ENCODE measurements around the gene VPREB3. TPM values are rescaled to one million over a fixed set of nuclear protein-coding genes. Genes with fewer than 3 reads are reported as not detected.

Gene VPREB3
- total RNA-seq, 1 experiment from 2014 or later: not detected

DNA sequence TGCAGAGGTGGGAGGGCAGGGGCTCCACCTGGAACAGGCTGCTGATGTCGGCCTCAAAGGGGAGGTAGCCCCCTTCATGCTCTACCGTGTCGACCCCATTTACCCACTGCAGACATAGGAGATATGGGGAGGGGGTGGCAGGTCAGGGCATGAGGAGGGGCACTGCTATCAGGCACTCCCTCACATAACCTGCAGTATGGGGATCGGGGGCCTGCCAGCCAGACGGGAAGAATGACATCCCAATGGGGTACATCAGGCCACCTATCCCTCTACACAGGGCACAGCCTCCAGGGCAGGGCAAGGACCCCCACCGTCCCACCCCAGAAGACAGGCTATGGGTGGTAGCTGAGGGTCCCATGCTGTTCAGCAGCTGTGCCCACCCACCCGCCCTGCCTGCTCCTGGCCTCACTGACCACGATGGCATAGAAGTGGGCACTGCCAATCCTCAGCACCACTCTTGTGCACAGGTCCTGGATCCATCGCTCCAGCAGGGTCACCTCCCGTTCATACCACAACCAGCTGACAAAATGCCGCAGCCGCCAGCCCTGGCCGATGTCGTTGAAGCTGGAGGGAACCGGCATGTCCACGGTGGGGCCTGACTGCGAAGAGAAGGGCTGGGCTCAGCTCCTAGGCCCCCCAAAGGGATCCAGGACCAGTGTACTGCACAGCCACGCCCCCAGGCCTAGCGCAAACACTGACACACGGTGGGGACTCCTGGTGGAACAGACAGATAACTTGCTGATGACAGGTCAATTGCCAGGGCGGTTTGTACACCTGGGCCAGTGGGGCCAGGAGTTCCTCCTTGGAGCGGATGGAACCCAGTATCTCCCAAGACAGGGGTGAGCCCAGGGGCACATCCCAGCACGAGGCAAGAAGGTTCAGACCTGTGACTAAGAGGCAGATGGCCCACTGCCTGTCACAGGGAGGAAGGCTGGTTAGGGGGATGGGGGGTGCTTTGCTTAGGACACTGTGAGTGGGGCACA is 39.3 kb downstream of the VPREB3 start:
- POLR2A ChIA-PET: interaction anchor here (0.5 kb wide), 1 partner anchor 171 kb away, joined by 3 read pairs; no protein-coding TSS in a partner anchor
- H3K36me3 ChIP-seq (ENCODE audit: control insufficient read depth, insufficient read depth, low read length): peaks cover 2% of the 10 kb centered on the region
- TF ChIP-seq SIN3A (IDR thresholded peaks at IDR 0.05; ENCODE audit: borderline replicate concordance, insufficient read depth, low read depth, low read length) (no peak), POLR2AphosphoS5 (IDR thresholded peaks at IDR 0.05; ENCODE audit: low read depth, low read length) (no peak), TCF7L2 (IDR thresholded peaks at IDR 0.05; ENCODE audit: low read depth, low read length) (no peak)
- TF ChIP-seq, protein P1, sequence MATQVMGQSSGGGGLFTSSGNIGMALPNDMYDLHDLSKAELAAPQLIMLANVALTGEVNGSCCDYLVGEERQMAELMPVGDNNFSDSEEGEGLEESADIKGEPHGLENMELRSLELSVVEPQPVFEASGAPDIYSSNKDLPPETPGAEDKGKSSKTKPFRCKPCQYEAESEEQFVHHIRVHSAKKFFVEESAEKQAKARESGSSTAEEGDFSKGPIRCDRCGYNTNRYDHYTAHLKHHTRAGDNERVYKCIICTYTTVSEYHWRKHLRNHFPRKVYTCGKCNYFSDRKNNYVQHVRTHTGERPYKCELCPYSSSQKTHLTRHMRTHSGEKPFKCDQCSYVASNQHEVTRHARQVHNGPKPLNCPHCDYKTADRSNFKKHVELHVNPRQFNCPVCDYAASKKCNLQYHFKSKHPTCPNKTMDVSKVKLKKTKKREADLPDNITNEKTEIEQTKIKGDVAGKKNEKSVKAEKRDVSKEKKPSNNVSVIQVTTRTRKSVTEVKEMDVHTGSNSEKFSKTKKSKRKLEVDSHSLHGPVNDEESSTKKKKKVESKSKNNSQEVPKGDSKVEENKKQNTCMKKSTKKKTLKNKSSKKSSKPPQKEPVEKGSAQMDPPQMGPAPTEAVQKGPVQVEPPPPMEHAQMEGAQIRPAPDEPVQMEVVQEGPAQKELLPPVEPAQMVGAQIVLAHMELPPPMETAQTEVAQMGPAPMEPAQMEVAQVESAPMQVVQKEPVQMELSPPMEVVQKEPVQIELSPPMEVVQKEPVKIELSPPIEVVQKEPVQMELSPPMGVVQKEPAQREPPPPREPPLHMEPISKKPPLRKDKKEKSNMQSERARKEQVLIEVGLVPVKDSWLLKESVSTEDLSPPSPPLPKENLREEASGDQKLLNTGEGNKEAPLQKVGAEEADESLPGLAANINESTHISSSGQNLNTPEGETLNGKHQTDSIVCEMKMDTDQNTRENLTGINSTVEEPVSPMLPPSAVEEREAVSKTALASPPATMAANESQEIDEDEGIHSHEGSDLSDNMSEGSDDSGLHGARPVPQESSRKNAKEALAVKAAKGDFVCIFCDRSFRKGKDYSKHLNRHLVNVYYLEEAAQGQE (IDR thresholded peaks at IDR 0.05; ENCODE audit: insufficient read depth in 1 of 2, low read depth in 2 of 2, low read length in 1 of 2): no peak
- TF ChIP-seq, protein P2, sequence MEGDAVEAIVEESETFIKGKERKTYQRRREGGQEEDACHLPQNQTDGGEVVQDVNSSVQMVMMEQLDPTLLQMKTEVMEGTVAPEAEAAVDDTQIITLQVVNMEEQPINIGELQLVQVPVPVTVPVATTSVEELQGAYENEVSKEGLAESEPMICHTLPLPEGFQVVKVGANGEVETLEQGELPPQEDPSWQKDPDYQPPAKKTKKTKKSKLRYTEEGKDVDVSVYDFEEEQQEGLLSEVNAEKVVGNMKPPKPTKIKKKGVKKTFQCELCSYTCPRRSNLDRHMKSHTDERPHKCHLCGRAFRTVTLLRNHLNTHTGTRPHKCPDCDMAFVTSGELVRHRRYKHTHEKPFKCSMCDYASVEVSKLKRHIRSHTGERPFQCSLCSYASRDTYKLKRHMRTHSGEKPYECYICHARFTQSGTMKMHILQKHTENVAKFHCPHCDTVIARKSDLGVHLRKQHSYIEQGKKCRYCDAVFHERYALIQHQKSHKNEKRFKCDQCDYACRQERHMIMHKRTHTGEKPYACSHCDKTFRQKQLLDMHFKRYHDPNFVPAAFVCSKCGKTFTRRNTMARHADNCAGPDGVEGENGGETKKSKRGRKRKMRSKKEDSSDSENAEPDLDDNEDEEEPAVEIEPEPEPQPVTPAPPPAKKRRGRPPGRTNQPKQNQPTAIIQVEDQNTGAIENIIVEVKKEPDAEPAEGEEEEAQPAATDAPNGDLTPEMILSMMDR (IDR thresholded peaks at IDR 0.05): no peak
- no TSS peak for BruUV-seq (replicated peaks)
- in situ Hi-C loops (cut with HindIII; ENCODE audit: low pct_unique_long_range_greater_than_20kb, low sequenced_read_pairs) (no loop called here), intact Hi-C loops (cut with micrococcal nuclease; ENCODE audit: unreplicated experiment) (no loop called here)
- no peak overlapping the region for H3K4me3 ChIP-seq (ENCODE audit: low read depth in 2 of 2, low read length in 2 of 2)
- CTCF ChIA-PET: no interaction called here
- ATAC-seq: no peak
- no peak for DNase-seq (ENCODE audit: low read depth, low spot score)
- H3K27me3 ChIP-seq (ENCODE audit: control insufficient read depth, insufficient read depth, low read length): no peaks in the 10 kb centered on the region
- no peaks in the 10 kb centered on the region for H3K9me3 ChIP-seq (ENCODE audit: control insufficient read depth, insufficient read depth, low read depth, low read length)
- H3K27ac ChIP-seq (ENCODE audit: low read length): no peak overlapping the region
- H3K4me1 ChIP-seq (ENCODE audit: control insufficient read depth, insufficient read depth, low read length): no peaks in the 10 kb centered on the region

GRCh38 chr22:23713696-23714595 is 40.3 kb downstream of the VPREB3 start:
- H3K4me3 ChIP-seq (ENCODE audit: low read depth in 2 of 2, low read length in 2 of 2): no peak overlapping the region
- POLR2A ChIA-PET: interaction anchor here (0.5 kb wide), 1 partner anchor 170 kb away, joined by 3 read pairs; no protein-coding TSS in a partner anchor
- no peaks in the 10 kb centered on the region for H3K4me1 ChIP-seq (ENCODE audit: control insufficient read depth, insufficient read depth, low read length)
- CTCF ChIA-PET: no interaction called here
- no peaks in the 10 kb centered on the region for H3K27me3 ChIP-seq (ENCODE audit: control insufficient read depth, insufficient read depth, low read length)
- BruUV-seq (replicated peaks): no TSS peak
- TF ChIP-seq, protein P1 (IDR thresholded peaks at IDR 0.05; ENCODE audit: insufficient read depth in 1 of 2, low read depth in 2 of 2, low read length in 1 of 2): no peak
- TF ChIP-seq, protein P2 (IDR thresholded peaks at IDR 0.05): no peak
- TF ChIP-seq TCF7L2 (IDR thresholded peaks at IDR 0.05; ENCODE audit: low read depth, low read length) (no peak), POLR2AphosphoS5 (IDR thresholded peaks at IDR 0.05; ENCODE audit: low read depth, low read length) (no peak), SIN3A (IDR thresholded peaks at IDR 0.05; ENCODE audit: borderline replicate concordance, insufficient read depth, low read depth, low read length) (no peak)
- no peak overlapping the region for H3K27ac ChIP-seq (ENCODE audit: low read length)
- in situ Hi-C loops (cut with HindIII; ENCODE audit: low pct_unique_long_range_greater_than_20kb, low sequenced_read_pairs) (no loop called here), intact Hi-C loops (cut with micrococcal nuclease; ENCODE audit: unreplicated experiment) (no loop called here)
- ATAC-seq (no peak), DNase-seq (ENCODE audit: low read depth, low spot score) (no peak)
- H3K9me3 ChIP-seq (ENCODE audit: control insufficient read depth, insufficient read depth, low read depth, low read length): no peaks in the 10 kb centered on the region
- peaks cover 2% of the 10 kb centered on the region for H3K36me3 ChIP-seq (ENCODE audit: control insufficient read depth, insufficient read depth, low read length)

Measured in Panc1 (cell line).